ENCODE data around the gene KMT2A. TPM values are rescaled to one million over a fixed set of nuclear protein-coding genes. Genes with fewer than 3 reads are reported as not detected.

Gene KMT2A
- total RNA-seq, 1 donor from 2014 or later, result 14.0 TPM

Other genes starting within 250 kb of the KMT2A start
- 0.13 TPM in 1 of 2 replicates, not detected in the other for gene JAML, start 211.5 kb upstream of the KMT2A start, total RNA-seq
- 34.8 and 81.4 TPM in 2 replicates for gene MPZL3, start 184.1 kb upstream of the KMT2A start, total RNA-seq
- gene MPZL2, start 172.2 kb upstream of the KMT2A start, total RNA-seq, result 38.7 and 79.2 TPM in 2 replicates
- not detected in 2 replicates for gene CD3E, start 131.8 kb upstream of the KMT2A start, total RNA-seq
- gene CD3D, start 93.8 kb upstream of the KMT2A start, total RNA-seq, result not detected in 2 replicates
- gene CD3G, start 92.1 kb upstream of the KMT2A start, total RNA-seq, result not detected in 2 replicates
- 16.1 and 21.9 TPM in 2 replicates for gene UBE4A, start 76.9 kb upstream of the KMT2A start, total RNA-seq
- 61.1 and 113 TPM in 2 replicates for gene ATP5MG, start 34.9 kb upstream of the KMT2A start, total RNA-seq
- gene TTC36, start 91.0 kb downstream of the KMT2A start, total RNA-seq, result 0.51 TPM in 1 of 2 replicates, not detected in the other
- 13.8 and 14.7 TPM in 2 replicates for gene TMEM25, start 94.7 kb downstream of the KMT2A start, total RNA-seq
- 19.8 and 21.3 TPM in 2 replicates for gene IFT46, start 129.4 kb downstream of the KMT2A start, total RNA-seq
- 66.7 and 79.2 TPM in 2 replicates for gene ARCN1, start 135.9 kb downstream of the KMT2A start, total RNA-seq
- gene PHLDB1, start 171.1 kb downstream of the KMT2A start, total RNA-seq, result 13.3 and 22.6 TPM in 2 replicates
- gene TREH, start 243.2 kb downstream of the KMT2A start, total RNA-seq, result not detected in 2 replicates

All from bronchial epithelial cell (primary cell).